Measurements from ENCODE around the gene ACER3.

DNA sequence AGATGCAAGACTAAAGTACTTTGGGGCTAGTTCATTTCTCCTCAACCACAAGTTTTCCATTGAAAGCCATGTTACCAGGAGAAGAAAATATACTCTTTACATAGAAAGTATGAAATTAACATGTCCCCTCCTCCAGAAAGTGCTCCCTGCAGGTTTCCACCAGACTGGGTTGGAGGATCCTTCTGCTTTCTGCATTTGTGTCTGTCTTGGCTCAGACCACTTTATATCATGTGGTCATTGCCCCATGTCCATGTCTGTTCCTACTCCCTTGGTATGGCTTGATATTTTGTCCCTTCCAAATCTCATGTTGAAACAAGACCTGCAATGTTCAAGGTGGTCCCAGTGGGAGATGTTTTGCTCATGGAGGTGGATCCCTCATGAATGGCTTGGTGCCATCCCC lies 28.4 kb upstream of the ACER3 start:
- TF ChIP-seq POLR2AphosphoS5 (IDR thresholded peaks at IDR 0.05): no peak
- no peak for TF ChIP-seq CTCF (IDR thresholded peaks at IDR 0.05)

All from upper lobe of left lung (tissue), 4 donors.